ENCODE data around the gene NOL4L.

Gene NOL4L

GRCh38 chr20:32621891-32622584 lies 36.9 kb upstream of the NOL4L start:
- Histone ChIP-seq H3K9me3 (ENCODE audit: insufficient read depth, low read length) (no peaks in the 10 kb centered on the region), H3K27ac (ENCODE audit: low read depth, low read length) (no peak overlapping the region), H3K4me2 (ENCODE audit: low read depth, low read length, poor library complexity, severe bottlenecking) (no peak overlapping the region), H4K20me1 (ENCODE audit: low read depth, low read length) (no peaks in the 10 kb centered on the region), H3K27me3 (ENCODE audit: low read length) (no peaks in the 10 kb centered on the region), H2AFZ (ENCODE audit: low read depth, low read length, severe bottlenecking) (no peak overlapping the region), H3K9me2 (replicated peaks; ENCODE audit: insufficient read depth, low read length) (no peaks in the 10 kb centered on the region), H3K36me3 (ENCODE audit: low read length) (no peaks in the 10 kb centered on the region), H3F3A (ENCODE audit: insufficient read depth) (peaks cover 3% of the 10 kb centered on the region; the same call in 1 of the 2 replicates), H3K4me3 (ENCODE audit: insufficient read depth, low read length, poor library complexity, severe bottlenecking) (no peak overlapping the region), H3K79me2 (ENCODE audit: insufficient read depth, low read length) (no peaks in the 10 kb centered on the region), H3K9ac (ENCODE audit: low read length) (no peak overlapping the region)
- no peak for TF ChIP-seq EZH2phosphoT487 (conservative IDR thresholded peaks at IDR 0.05; ENCODE audit: low read length)
- no peak for TF ChIP-seq CTCF (IDR thresholded peaks at IDR 0.05; ENCODE audit: insufficient read depth, low read length, poor library complexity, severe bottlenecking)

- no peaks in the 10 kb centered on the region for H4K20me1 ChIP-seq (ENCODE audit: low read depth, low read length)
- H2AFZ ChIP-seq (ENCODE audit: low read depth, low read length, severe bottlenecking): no peak overlapping the region
- no peaks in the 10 kb centered on the region for H3K9me3 ChIP-seq (ENCODE audit: insufficient read depth, low read length)
- H3K9ac ChIP-seq (ENCODE audit: low read length): no peak overlapping the region
- H3K4me3 ChIP-seq (ENCODE audit: insufficient read depth, low read length, poor library complexity, severe bottlenecking): no peak overlapping the region
- no peaks in the 10 kb centered on the region for H3K9me2 ChIP-seq (replicated peaks; ENCODE audit: insufficient read depth, low read length)
- no peak for TF ChIP-seq CTCF (IDR thresholded peaks at IDR 0.05; ENCODE audit: insufficient read depth, low read length, poor library complexity, severe bottlenecking)
- no peak for TF ChIP-seq EZH2phosphoT487 (conservative IDR thresholded peaks at IDR 0.05; ENCODE audit: low read length)
- no peaks in the 10 kb centered on the region for H3K36me3 ChIP-seq (ENCODE audit: low read length)
- no peak overlapping the region for H3K27ac ChIP-seq (ENCODE audit: low read depth, low read length)
- no peaks in the 10 kb centered on the region for H3K79me2 ChIP-seq (ENCODE audit: insufficient read depth, low read length)
- H3K27me3 ChIP-seq (ENCODE audit: low read length): no peaks in the 10 kb centered on the region
- peaks cover 3% of the 10 kb centered on the region; the same call in 1 of the 2 replicates for H3F3A ChIP-seq (ENCODE audit: insufficient read depth)
- no peak overlapping the region for H3K4me2 ChIP-seq (ENCODE audit: low read depth, low read length, poor library complexity, severe bottlenecking)
Measured at GRCh38 chr20:32621071-32621890, 36.1 kb upstream of the NOL4L start.

- H3K36me3 ChIP-seq (ENCODE audit: low read length): no peaks in the 10 kb centered on the region
- H3K9me2 ChIP-seq (replicated peaks; ENCODE audit: insufficient read depth, low read length): no peaks in the 10 kb centered on the region
- H3K79me2 ChIP-seq (ENCODE audit: insufficient read depth, low read length): no peaks in the 10 kb centered on the region
- no peak overlapping the region for H3K9ac ChIP-seq (ENCODE audit: low read length)
- no peak overlapping the region for H2AFZ ChIP-seq (ENCODE audit: low read depth, low read length, severe bottlenecking)
- TF ChIP-seq CTCF (IDR thresholded peaks at IDR 0.05; ENCODE audit: insufficient read depth, low read length, poor library complexity, severe bottlenecking) (no peak), EZH2phosphoT487 (conservative IDR thresholded peaks at IDR 0.05; ENCODE audit: low read length) (no peak)
- no peak overlapping the region for H3K4me2 ChIP-seq (ENCODE audit: low read depth, low read length, poor library complexity, severe bottlenecking)
- H3K27ac ChIP-seq (ENCODE audit: low read depth, low read length): no peak overlapping the region
- H3K4me3 ChIP-seq (ENCODE audit: insufficient read depth, low read length, poor library complexity, severe bottlenecking): no peak overlapping the region
- H3F3A ChIP-seq (ENCODE audit: insufficient read depth): peaks cover 3% of the 10 kb centered on the region; the same call in 1 of the 2 replicates
- no peaks in the 10 kb centered on the region for H3K9me3 ChIP-seq (ENCODE audit: insufficient read depth, low read length)
- no peaks in the 10 kb centered on the region for H4K20me1 ChIP-seq (ENCODE audit: low read depth, low read length)
- no peaks in the 10 kb centered on the region for H3K27me3 ChIP-seq (ENCODE audit: low read length)
Measured at GRCh38 chr20:32619586-32619985, 34.5 kb upstream of the NOL4L start.
